ENCODE results near the gene SYT14.
"Not testable (repeated sequence)": the region's sequence is repeated elsewhere in the genome, so short reads cannot be mapped to it uniquely, and the experiment has no call there.

The SYT14 gene

GRCh38 chr1:210159211-210159610, 221.2 kb downstream of the SYT14 start:
- no peak overlapping the region for H3K4me3 ChIP-seq (ENCODE audit: low read depth, low read length)
- TF ChIP-seq CTCF (IDR thresholded peaks at IDR 0.05; ENCODE audit: borderline replicate concordance, insufficient read depth, low read depth, low read length): no peak

GRCh38 chr1:210170220-210170619, 232.2 kb downstream of the SYT14 start:
- H3K4me3 ChIP-seq (ENCODE audit: low read depth, low read length): no peak overlapping the region
- TF ChIP-seq CTCF (IDR thresholded peaks at IDR 0.05; ENCODE audit: borderline replicate concordance, insufficient read depth, low read depth, low read length): no peak

GRCh38 chr1:210174133-210174532, 236.1 kb downstream of the SYT14 start:
- H3K4me3 ChIP-seq (ENCODE audit: low read depth, low read length): no peak overlapping the region
- TF ChIP-seq CTCF (IDR thresholded peaks at IDR 0.05; ENCODE audit: borderline replicate concordance, insufficient read depth, low read depth, low read length): no peak

GRCh38 chr1:210185063-210185462, 247.0 kb downstream of the SYT14 start:
- no peak for TF ChIP-seq CTCF (IDR thresholded peaks at IDR 0.05; ENCODE audit: borderline replicate concordance, insufficient read depth, low read depth, low read length)
- H3K4me3 ChIP-seq (ENCODE audit: low read depth, low read length): no peak overlapping the region

GRCh38 chr1:210187849-210188606, 250.0 kb downstream of the SYT14 start:
- H3K4me3 ChIP-seq (ENCODE audit: low read depth, low read length): not testable (repeated sequence)

- H3K4me3 ChIP-seq (ENCODE audit: low read depth, low read length): no peak overlapping the region
- TF ChIP-seq CTCF (IDR thresholded peaks at IDR 0.05; ENCODE audit: borderline replicate concordance, insufficient read depth, low read depth, low read length): no peak
Observed at GRCh38 chr1:210189426-210189825, 251.4 kb downstream of the SYT14 start.

- H3K4me3 ChIP-seq (ENCODE audit: low read depth, low read length): no peak overlapping the region
- no peak for TF ChIP-seq CTCF (IDR thresholded peaks at IDR 0.05; ENCODE audit: borderline replicate concordance, insufficient read depth, low read depth, low read length)
Observed at GRCh38 chr1:210195635-210196160, 257.7 kb downstream of the SYT14 start.

- H3K4me3 ChIP-seq (ENCODE audit: low read depth, low read length): not testable (repeated sequence)
Observed at GRCh38 chr1:210196266-210196665, 258.2 kb downstream of the SYT14 start.
